ENCODE results near the gene SPATA2L. TPM values are rescaled to one million over a fixed set of nuclear protein-coding genes. Genes with fewer than 3 reads are reported as not detected.

Gene SPATA2L, protein sequence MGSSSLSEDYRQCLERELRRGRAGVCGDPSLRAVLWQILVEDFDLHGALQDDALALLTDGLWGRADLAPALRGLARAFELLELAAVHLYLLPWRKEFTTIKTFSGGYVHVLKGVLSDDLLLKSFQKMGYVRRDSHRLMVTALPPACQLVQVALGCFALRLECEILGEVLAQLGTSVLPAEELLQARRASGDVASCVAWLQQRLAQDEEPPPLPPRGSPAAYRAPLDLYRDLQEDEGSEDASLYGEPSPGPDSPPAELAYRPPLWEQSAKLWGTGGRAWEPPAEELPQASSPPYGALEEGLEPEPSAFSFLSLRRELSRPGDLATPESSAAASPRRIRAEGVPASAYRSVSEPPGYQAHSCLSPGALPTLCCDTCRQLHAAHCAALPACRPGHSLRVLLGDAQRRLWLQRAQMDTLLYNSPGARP
- total RNA-seq: 10 to 100 TPM; 13.6 to 16.4 (median 14.3) TPM

GRCh38 chr16:89701425-89702406 is at the start of gene SPATA2L:
TSS of gene SPATA2L (minus strand) at chr16:89701705. CDS start at chr16:89701232, 473 bp downstream.
- H3K27me3 Mint-ChIP-seq (ENCODE audit: low read depth): no peaks in the 10 kb centered on the region
- ATAC-seq (peak; percentile 80 to 83), DNase-seq (peak; percentile 98)
- peak within 1 kb of the TSS; percentile 79 for H3K4me3 Mint-ChIP-seq
- no peaks in the 10 kb centered on the region for H3K9me3 Mint-ChIP-seq
- peaks cover 25% of the 10 kb centered on the region for H3K4me1 Mint-ChIP-seq (ENCODE audit: low read depth)
- H3K36me3 Mint-ChIP-seq (ENCODE audit: insufficient read depth): no peaks in the 10 kb centered on the region

DNA sequence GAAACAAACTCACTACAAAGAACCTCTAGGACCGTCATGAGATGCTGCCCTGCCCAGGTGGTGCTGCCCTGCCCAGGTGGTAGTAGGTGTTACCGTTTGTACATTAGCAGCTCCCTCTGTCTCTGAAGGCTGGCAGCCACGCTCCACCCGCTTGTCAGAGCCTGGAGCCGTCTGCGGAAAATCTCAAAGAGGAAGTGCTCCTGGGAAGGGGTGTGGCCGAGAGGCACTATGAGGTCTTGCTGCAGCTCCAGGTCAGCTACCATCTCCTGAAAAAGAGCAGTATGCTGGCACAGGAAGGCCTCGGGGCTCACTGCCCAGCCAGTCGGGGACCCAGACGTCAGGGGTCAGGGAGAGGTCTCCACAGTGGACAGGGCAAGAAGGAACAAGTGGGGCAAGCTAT is 48.1 kb upstream of the SPATA2L start:
- no peak for ATAC-seq

GRCh38 chr16:89748921-89749320 is 47.4 kb upstream of the SPATA2L start:
- Mint-ChIP-seq H3K27me3 (ENCODE audit: low read depth) (no peaks in the 10 kb centered on the region), H3K9me3 (no peaks in the 10 kb centered on the region), H3K36me3 (ENCODE audit: insufficient read depth) (peaks cover 3% of the 10 kb centered on the region), H3K4me3 (no peak overlapping the region), H3K4me1 (ENCODE audit: low read depth) (peaks cover 7% of the 10 kb centered on the region)
- ATAC-seq (no peak), DNase-seq (no peak)

More for the DNA sequence above, 48.1 kb upstream of the SPATA2L start:
- H3K4me1 Mint-ChIP-seq (ENCODE audit: low read depth): peaks cover 7% of the 10 kb centered on the region
- H3K36me3 Mint-ChIP-seq (ENCODE audit: insufficient read depth): peaks cover 4% of the 10 kb centered on the region
- no peak overlapping the region for H3K4me3 Mint-ChIP-seq
- no peaks in the 10 kb centered on the region for H3K27me3 Mint-ChIP-seq (ENCODE audit: low read depth)
- no peaks in the 10 kb centered on the region for H3K9me3 Mint-ChIP-seq
- DNase-seq: no peak

DNA sequence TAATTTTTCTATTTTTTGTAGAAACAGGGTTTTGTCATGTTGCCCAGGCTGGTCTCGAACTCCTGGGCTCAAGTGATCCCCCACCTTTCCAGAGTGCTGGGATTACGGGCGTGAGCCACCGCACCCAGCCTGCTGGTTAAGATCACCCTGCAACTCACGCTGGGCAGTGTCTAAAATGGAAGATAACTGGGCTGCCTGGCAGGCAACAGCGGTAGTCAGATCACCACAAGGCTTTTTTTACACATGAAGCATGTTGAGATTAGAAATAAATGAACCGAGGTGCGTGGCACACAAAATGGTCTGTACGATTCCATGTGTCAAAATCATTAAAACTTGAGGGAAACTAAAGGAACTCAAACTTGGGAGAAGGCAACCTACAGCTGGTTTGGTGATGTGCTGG is 46.6 kb upstream of the SPATA2L start:
- DNase-seq (no peak), ATAC-seq (no peak)
- Mint-ChIP-seq H3K36me3 (ENCODE audit: insufficient read depth) (peaks cover 3% of the 10 kb centered on the region), H3K4me3 (no peak overlapping the region), H3K4me1 (ENCODE audit: low read depth) (peaks cover 10% of the 10 kb centered on the region), H3K9me3 (no peaks in the 10 kb centered on the region), H3K27me3 (ENCODE audit: low read depth) (no peaks in the 10 kb centered on the region)

DNA sequence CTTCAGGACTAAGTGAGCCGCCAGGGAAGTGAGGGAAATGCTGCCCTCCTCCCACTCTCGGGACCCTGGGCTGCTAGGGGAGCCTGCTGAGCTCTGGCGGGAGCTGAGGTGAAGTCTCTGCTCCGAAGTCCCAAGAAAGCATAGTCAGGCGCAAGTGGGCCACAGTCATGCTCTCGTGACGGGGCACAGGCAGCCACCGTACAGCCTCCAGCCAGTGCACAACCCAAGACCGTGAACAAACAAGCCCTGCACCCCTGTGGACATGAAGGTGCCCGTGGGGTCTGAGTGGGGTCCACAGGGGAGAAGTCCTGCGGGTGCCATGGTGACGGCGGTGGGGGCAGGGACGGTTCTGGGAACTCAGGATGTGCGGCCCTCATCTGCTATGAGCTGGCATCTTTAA is 44.5 kb upstream of the SPATA2L start:
- Mint-ChIP-seq H3K4me1 (ENCODE audit: low read depth) (peaks cover 12% of the 10 kb centered on the region), H3K27me3 (ENCODE audit: low read depth) (no peaks in the 10 kb centered on the region), H3K9me3 (no peaks in the 10 kb centered on the region), H3K4me3 (no peak overlapping the region), H3K36me3 (ENCODE audit: insufficient read depth) (peaks cover 4% of the 10 kb centered on the region)
- DNase-seq (no peak), ATAC-seq (no peak)

- no peaks in the 10 kb centered on the region for H3K9me3 Mint-ChIP-seq
- no peak overlapping the region for H3K4me3 Mint-ChIP-seq
- no peak for DNase-seq
- peaks cover 7% of the 10 kb centered on the region for H3K36me3 Mint-ChIP-seq (ENCODE audit: insufficient read depth)
- ATAC-seq: no peak
- H3K4me1 Mint-ChIP-seq (ENCODE audit: low read depth): peaks cover 12% of the 10 kb centered on the region
- H3K27me3 Mint-ChIP-seq (ENCODE audit: low read depth): no peaks in the 10 kb centered on the region
Observed at GRCh38 chr16:89744813-89745212, 43.3 kb upstream of the SPATA2L start.

DNA sequence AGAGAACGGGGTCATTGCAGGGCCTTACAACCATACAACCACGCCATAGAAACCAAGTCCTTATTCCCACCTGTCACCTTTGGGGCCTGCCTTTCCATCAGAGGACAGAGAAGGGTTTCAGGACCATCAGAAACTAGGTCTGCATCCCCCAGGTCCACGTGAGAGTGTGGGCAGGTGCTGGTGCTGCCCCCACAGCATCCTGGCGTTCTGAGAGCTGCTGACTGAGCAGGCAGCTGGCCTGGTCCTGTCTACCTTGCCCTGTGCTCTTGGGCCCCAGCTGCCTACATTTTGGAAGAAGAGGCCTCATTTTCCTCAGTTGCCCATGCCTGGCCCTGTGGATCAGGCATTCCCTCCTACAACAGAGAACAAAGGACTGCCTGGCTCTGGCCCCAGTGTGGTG is 41.4 kb upstream of the SPATA2L start:
- H3K4me1 Mint-ChIP-seq (ENCODE audit: low read depth): peaks cover 17% of the 10 kb centered on the region
- no peaks in the 10 kb centered on the region for H3K27me3 Mint-ChIP-seq (ENCODE audit: low read depth)
- no peak overlapping the region for H3K4me3 Mint-ChIP-seq
- no peak for ATAC-seq
- H3K36me3 Mint-ChIP-seq (ENCODE audit: insufficient read depth): peaks cover 22% of the 10 kb centered on the region
- DNase-seq: no peak
- H3K9me3 Mint-ChIP-seq: no peaks in the 10 kb centered on the region

GRCh38 chr16:89741342-89742014 is 40.0 kb upstream of the SPATA2L start:
- Mint-ChIP-seq H3K4me3 (no peak overlapping the region), H3K27me3 (ENCODE audit: low read depth) (no peaks in the 10 kb centered on the region), H3K9me3 (no peaks in the 10 kb centered on the region), H3K4me1 (ENCODE audit: low read depth) (peaks cover 29% of the 10 kb centered on the region), H3K36me3 (ENCODE audit: insufficient read depth) (peaks cover 26% of the 10 kb centered on the region)
- ATAC-seq (peak; percentile 22 to 25), DNase-seq (no peak)

- Mint-ChIP-seq H3K4me3 (no peak overlapping the region), H3K4me1 (ENCODE audit: low read depth) (peaks cover 38% of the 10 kb centered on the region), H3K27me3 (ENCODE audit: low read depth) (no peaks in the 10 kb centered on the region), H3K9me3 (no peaks in the 10 kb centered on the region), H3K36me3 (ENCODE audit: insufficient read depth) (peaks cover 30% of the 10 kb centered on the region)
- no peak for DNase-seq
- no peak for ATAC-seq
Observed at GRCh38 chr16:89739383-89739782, 37.9 kb upstream of the SPATA2L start.

GRCh38 chr16:89738538-89739317 is 37.2 kb upstream of the SPATA2L start:
- Mint-ChIP-seq H3K4me3 (no peak overlapping the region), H3K27me3 (ENCODE audit: low read depth) (no peaks in the 10 kb centered on the region), H3K9me3 (no peaks in the 10 kb centered on the region), H3K4me1 (ENCODE audit: low read depth) (peaks cover 39% of the 10 kb centered on the region), H3K36me3 (ENCODE audit: insufficient read depth) (peaks cover 31% of the 10 kb centered on the region)
- ATAC-seq (no peak), DNase-seq (no peak)

- Mint-ChIP-seq H3K4me3 (no peak overlapping the region), H3K4me1 (ENCODE audit: low read depth) (peaks cover 39% of the 10 kb centered on the region), H3K36me3 (ENCODE audit: insufficient read depth) (peaks cover 36% of the 10 kb centered on the region), H3K9me3 (no peaks in the 10 kb centered on the region), H3K27me3 (ENCODE audit: low read depth) (no peaks in the 10 kb centered on the region)
- ATAC-seq (no peak), DNase-seq (no peak)
Observed at GRCh38 chr16:89738072-89738377, 36.5 kb upstream of the SPATA2L start.

- no peak for DNase-seq
- Mint-ChIP-seq H3K4me3 (no peak overlapping the region), H3K4me1 (ENCODE audit: low read depth) (peaks cover 38% of the 10 kb centered on the region)
Observed at GRCh38 chr16:89737341-89738071, 36.0 kb upstream of the SPATA2L start.

GRCh38 chr16:89736554-89736953 is 35.0 kb upstream of the SPATA2L start:
- DNase-seq (no peak), ATAC-seq (no peak)
- H3K4me1 Mint-ChIP-seq (ENCODE audit: low read depth): peaks cover 47% of the 10 kb centered on the region
- H3K36me3 Mint-ChIP-seq (ENCODE audit: insufficient read depth): peaks cover 45% of the 10 kb centered on the region
- no peak overlapping the region for H3K4me3 Mint-ChIP-seq
- H3K27me3 Mint-ChIP-seq (ENCODE audit: low read depth): no peaks in the 10 kb centered on the region
- no peaks in the 10 kb centered on the region for H3K9me3 Mint-ChIP-seq

More at GRCh38 chr16:89737341-89738071, 36.0 kb upstream of the SPATA2L start:
- peak; percentile 53 to 59 for ATAC-seq
- H3K36me3 Mint-ChIP-seq (ENCODE audit: insufficient read depth): peaks cover 38% of the 10 kb centered on the region
- no peaks in the 10 kb centered on the region for H3K27me3 Mint-ChIP-seq (ENCODE audit: low read depth)
- H3K9me3 Mint-ChIP-seq: no peaks in the 10 kb centered on the region
